CD4-positive, alpha-beta T cell (primary cell): Measurements from ENCODE around the gene SRPRA. TPM values are rescaled to one million over a fixed set of nuclear protein-coding genes. Genes with fewer than 3 reads are reported as not detected.

ENCODE experiments used
- ATAC-seq: fragments of 200-7000 bp; cut with Tn5 transposase; one replicate; pipeline ENCODE4 v1.10.0; 2022; ENCODE audit warnings: mild to moderate bottlenecking; ENCODE audit not compliant: poor library complexity
- CTCF ChIA-PET: fragments of 350-600 bp; sonication (Branson Sonifier 250); formaldehyde crosslinking; loops from one replicate; lab custom pipeline; 2021; ENCODE audit warnings: antibody characterized with exemption, inconsistent platforms; lab: Charles Lee
- POLR2A ChIA-PET: fragments of 350-600 bp; sonication (Branson Sonifier 250); formaldehyde crosslinking; loops from one replicate; lab custom pipeline; 2021; ENCODE audit warnings: antibody characterized with exemption, inconsistent platforms; lab: Charles Lee
- DNase-seq, 14 experiments: peaks; one replicate each; pipeline ENCODE4 v3.0.0-alpha.2; 2013 to 2020; ENCODE audit warnings: mixed read lengths in 2 of 14
- H3K27ac ChIP-seq, 2 donors: one replicate each; pipeline versions ENCODE4 v1.5.1 to v1.7.0; 2013; ENCODE audit warnings: low read length in 2 of 2, low read depth in 1 of 2, mild to moderate bottlenecking in 1 of 2
- H3K27me3 ChIP-seq, 2 experiments: 1 replicate in 1 of 2; 2 replicates in 1 of 2; pipeline versions ENCODE4 v1.6.1 to v1.7.0; 2013; ENCODE audit warnings: low read length in 2 of 2, control low read depth in 1 of 2, mild to moderate bottlenecking in 1 of 2, moderate library complexity in 1 of 2; ENCODE audit not compliant: insufficient read depth in 2 of 2, control insufficient read depth in 1 of 2
- H3K36me3 ChIP-seq: one replicate; pipeline ENCODE4 v1.6.1; 2013; ENCODE audit warnings: low read length, control low read depth; ENCODE audit not compliant: insufficient read depth
- H3K4me1 ChIP-seq: one replicate; pipeline ENCODE4 v1.6.1; 2013; ENCODE audit warnings: low read length, control low read depth; ENCODE audit not compliant: insufficient read depth
- H3K4me3 ChIP-seq: one replicate; pipeline ENCODE4 v1.5.1; 2013; ENCODE audit warnings: mild to moderate bottlenecking, low read length, moderate library complexity
- H3K9me3 ChIP-seq, 2 experiments: 1 replicate in 1 of 2; 2 replicates in 1 of 2; pipeline versions ENCODE4 v1.6.1 to v1.7.0; 2013; ENCODE audit warnings: low read length in 2 of 2, mild to moderate bottlenecking in 2 of 2, control low read depth in 1 of 2, moderate library complexity in 1 of 2; ENCODE audit not compliant: control insufficient read depth in 1 of 2, insufficient read depth in 1 of 2
- H3K27ac Mint-ChIP-seq: one replicate; pipeline ENCODE4 v1.8.0; 2020; ENCODE audit warnings: mixed read lengths
- H3K27me3 Mint-ChIP-seq: one replicate; pipeline ENCODE4 v1.8.0; 2021; ENCODE audit warnings: mixed read lengths
- H3K36me3 Mint-ChIP-seq: one replicate; pipeline ENCODE4 v1.8.0; 2021; ENCODE audit warnings: low read depth, mixed read lengths
- H3K4me1 Mint-ChIP-seq: one replicate; pipeline ENCODE4 v1.8.0; 2021; ENCODE audit warnings: low read depth, mixed read lengths
- H3K4me3 Mint-ChIP-seq: one replicate; pipeline ENCODE4 v1.8.0; 2020; ENCODE audit warnings: mild to moderate bottlenecking, mixed read lengths
- H3K9me3 Mint-ChIP-seq: one replicate; pipeline ENCODE4 v1.8.0; 2020; ENCODE audit warnings: mixed read lengths
- CTCF ChIP-seq: fragments of 200-600 bp; IDR thresholded peaks from one replicate; pipeline ENCODE4 v1.8.0; 2022; ENCODE audit warnings: antibody characterized with exemption, mild to moderate bottlenecking
- intact Hi-C, 2 experiments: fragments of 100-400 bp; cut with DNase I in 1 of 2; cut with micrococcal nuclease in 1 of 2; formaldehyde crosslinking; loops; one replicate each; pipeline versions ENCODE4 v1.15.1 to v1.9.0; 2023 to 2025; cut with DNase I, micrococcal nuclease
- total RNA-seq, 174 experiments: library from RNA in 2 of 174; stranded (reverse) in 2 of 174; gene quantifications; one replicate each; pipeline ENCODE4 v1.2.3 and lab custom pipeline; 2021 to 2026

Gene SRPRA
- total RNA-seq, 2 experiments from 2014 or later = 198 to 206 TPM

GRCh38 chr11:126293726-126294125, 25.0 kb upstream of the SRPRA start:
- ChIA-PET CTCF (interaction anchor here (1.0 to 1.6 kb wide), 2 partner anchors 17 to 23 kb away, joined by 3 read pairs; no protein-coding TSS in a partner anchor), POLR2A (no interaction called here)
- no peak for ATAC-seq
- H3K9me3 Mint-ChIP-seq = no peaks in the 10 kb centered on the region
- no peak overlapping the region for H3K4me3 ChIP-seq
- no peaks in the 10 kb centered on the region for H3K27me3 ChIP-seq
- peaks cover 10% of the 10 kb centered on the region for H3K4me1 Mint-ChIP-seq
- H3K9me3 ChIP-seq = no peaks in the 10 kb centered on the region
- H3K36me3 Mint-ChIP-seq = peaks cover 68% of the 10 kb centered on the region
- no peak overlapping the region for H3K27ac Mint-ChIP-seq
- intact Hi-C loops = no loop called here
- H3K36me3 ChIP-seq = peaks cover 58% of the 10 kb centered on the region
- no peak for DNase-seq
- H3K27me3 Mint-ChIP-seq = no peaks in the 10 kb centered on the region
- no peak overlapping the region for H3K27ac ChIP-seq
- no peak for TF ChIP-seq CTCF
- no peaks in the 10 kb centered on the region for H3K4me1 ChIP-seq
- no peak overlapping the region for H3K4me3 Mint-ChIP-seq

DNA sequence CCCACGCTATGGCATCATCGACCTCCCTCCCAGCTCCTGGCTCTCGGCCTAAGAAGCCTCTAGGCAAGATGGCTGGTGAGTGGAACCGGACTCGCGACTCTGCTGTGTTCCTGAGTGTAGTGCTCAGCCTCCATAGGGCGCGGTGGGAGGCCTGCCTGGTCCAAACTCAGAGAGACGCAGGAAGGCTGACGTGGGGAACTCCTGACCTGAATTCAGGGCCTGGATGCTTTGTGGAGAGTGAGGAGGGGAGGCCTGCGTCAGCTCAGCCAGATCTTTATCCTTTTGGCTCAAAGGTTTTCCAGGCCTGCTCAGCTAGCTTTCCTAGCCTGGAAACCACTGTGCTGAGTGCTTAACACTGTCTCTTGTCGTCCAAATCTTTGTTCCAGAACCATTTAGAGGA, 22.2 kb upstream of the SRPRA start:
- POLR2A ChIA-PET = interaction anchor here (0.9 kb wide), 1 partner anchor 13 kb away, joined by 4 read pairs; the partner anchor contains the start of gene DCPS
- Mint-ChIP-seq H3K27me3 (no peaks in the 10 kb centered on the region), H3K9me3 (no peaks in the 10 kb centered on the region), H3K36me3 (peaks cover 58% of the 10 kb centered on the region), H3K27ac (no peak overlapping the region), H3K4me3 (no peak overlapping the region), H3K4me1 (peaks cover 10% of the 10 kb centered on the region)
- ATAC-seq = no peak
- TF ChIP-seq CTCF = no peak
- Histone ChIP-seq H3K4me3 (no peak overlapping the region), H3K9me3 (no peaks in the 10 kb centered on the region), H3K4me1 (no peaks in the 10 kb centered on the region), H3K36me3 (peaks cover 57% of the 10 kb centered on the region), H3K27me3 (no peaks in the 10 kb centered on the region), H3K27ac (no peak overlapping the region)
- intact Hi-C loops = no loop called here
- DNase-seq = no peak
- CTCF ChIA-PET = no interaction called here

GRCh38 chr11:126288237-126288636, 19.5 kb upstream of the SRPRA start:
- Mint-ChIP-seq H3K9me3 (no peaks in the 10 kb centered on the region), H3K27me3 (no peaks in the 10 kb centered on the region), H3K4me1 (peaks cover 28% of the 10 kb centered on the region), H3K27ac (no peak overlapping the region), H3K4me3 (no peak overlapping the region), H3K36me3 (peaks cover 50% of the 10 kb centered on the region)
- Histone ChIP-seq H3K27me3 (no peaks in the 10 kb centered on the region), H3K36me3 (peaks cover 44% of the 10 kb centered on the region), H3K4me1 (peaks cover 24% of the 10 kb centered on the region), H3K4me3 (no peak overlapping the region), H3K27ac (no peak overlapping the region), H3K9me3 (no peaks in the 10 kb centered on the region)
- ATAC-seq (no peak), DNase-seq (no peak)
- TF ChIP-seq CTCF = no peak
- ChIA-PET CTCF (no interaction called here), POLR2A (no interaction called here)
- intact Hi-C loops = loop anchor here in 1 of 2 experiments (10.0 kb wide), 1 partner anchor 663 kb away; the partner anchor contains the start of gene CHEK1
